Kasumi-1 (cell line): ENCODE measurements around the gene RPA1.

Experiments
- DNase-seq, 2 experiments: peaks; one replicate each; lab custom pipeline; 2025; lab: John Stamatoyannopoulos, UW

RPA1 gene

DNA sequence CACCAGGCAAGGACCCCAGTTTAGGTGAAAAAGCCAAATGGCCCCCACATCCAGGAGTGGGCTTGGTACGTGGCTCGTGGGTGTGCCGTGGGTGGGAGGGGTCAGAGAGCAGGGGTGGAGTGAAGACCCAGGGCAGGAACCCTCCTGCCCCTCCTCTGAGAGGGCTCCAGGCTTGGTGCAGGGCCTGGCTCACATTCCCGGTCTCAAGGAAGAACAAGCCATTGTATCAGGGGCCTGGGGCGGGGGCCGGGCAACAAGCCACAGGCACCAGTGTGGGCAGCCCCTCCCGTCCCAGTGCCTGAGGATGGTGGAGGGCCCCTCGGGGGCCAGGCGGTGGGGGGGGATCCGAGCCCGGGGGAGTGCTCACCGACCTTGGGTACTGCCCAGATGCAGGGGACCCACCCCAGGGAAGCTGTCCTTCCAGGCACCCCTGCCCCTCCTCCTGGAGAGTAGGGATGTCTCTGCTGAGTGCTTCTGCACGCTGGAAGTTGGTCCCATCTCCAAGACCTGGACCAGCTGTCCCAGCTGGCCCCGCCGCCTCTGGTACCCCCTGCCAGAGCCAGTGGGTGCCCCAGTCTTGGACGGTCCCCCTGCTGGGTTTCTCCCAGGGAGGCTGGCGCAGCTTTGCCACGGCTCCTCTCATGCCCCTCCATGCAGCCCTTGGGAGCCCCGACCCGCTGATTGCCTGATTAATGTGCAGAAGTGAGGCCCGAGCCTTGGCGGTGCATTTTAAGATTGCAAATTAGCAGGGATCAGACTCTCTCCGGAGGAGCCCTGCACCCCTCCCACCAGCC lies 111.7 kb downstream of the RPA1 start:
- no peak for DNase-seq

DNA sequence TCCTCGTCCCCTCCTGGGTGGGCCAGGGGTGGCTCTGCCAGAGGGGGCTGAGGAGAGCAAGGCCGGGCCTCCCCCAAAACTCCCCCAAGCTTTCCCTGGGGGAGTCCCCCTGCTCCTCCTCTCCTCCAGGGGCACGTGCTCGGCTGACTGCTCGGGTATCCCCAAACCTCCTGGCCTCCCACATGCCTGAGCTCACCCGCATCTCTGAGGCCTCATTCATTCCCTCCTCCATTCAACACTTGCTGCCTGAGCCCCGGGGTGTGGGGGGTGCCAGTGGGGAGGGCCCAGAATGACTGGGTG lies 112.2 kb downstream of the RPA1 start:
- DNase-seq = no peak

DNA sequence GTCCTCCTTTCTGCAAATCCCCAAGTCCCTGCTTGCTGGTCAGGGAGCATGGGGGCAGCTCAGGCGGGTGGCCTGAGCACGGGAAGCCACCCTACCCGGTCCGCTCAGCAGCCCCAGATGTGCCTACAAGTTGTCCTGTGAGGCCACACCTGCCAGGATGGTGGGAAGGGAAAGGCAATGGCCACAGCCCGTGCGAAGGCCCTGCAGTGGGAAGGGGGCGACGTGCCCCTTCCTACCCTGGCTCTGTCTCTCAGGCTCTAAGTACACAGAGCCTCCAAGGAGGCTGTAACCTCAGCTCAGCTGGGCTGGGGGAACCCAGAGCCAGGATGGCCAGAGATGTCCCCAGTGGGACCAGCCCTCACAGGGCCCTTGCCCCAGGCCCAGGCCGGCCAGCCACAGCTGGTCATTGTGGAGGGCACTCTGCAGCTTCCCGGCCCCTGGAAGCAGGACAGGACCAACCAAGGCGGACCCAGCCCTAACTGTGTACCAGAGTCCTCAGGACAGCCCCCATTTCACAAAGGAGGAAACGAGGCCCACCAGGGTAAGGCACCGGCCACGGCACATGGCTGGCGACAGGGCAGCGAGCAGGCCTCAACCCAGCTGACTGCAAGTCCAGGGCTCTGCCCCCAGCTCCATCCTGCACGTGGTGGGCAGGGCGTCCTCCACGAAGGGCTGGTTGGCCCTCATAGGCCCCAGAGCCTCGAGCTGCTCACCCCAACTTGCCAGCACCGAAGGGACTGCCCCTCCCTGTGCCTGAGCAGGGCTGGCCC lies 113.0 kb downstream of the RPA1 start:
- no peak for DNase-seq

DNA sequence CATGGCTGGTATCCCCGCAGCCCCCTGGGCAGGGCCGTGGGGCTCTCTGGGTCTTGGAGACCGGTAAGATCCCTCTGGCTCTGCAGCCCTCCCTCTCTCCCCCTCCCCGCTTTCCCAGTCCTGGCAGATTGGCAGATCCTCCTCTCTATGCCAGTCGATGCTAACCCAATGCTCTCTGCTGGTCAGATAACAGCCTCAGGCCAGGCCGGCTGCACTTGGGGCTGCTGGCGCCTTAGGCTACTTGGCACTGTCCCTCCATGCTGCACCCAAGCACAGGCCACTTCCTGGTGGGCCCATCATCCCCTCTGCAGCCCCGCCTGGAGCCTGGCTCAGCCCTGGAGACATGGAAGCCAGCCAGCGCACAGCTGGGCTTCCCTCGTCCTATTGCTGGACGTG lies 113.6 kb downstream of the RPA1 start:
- DNase-seq = no peak

DNA sequence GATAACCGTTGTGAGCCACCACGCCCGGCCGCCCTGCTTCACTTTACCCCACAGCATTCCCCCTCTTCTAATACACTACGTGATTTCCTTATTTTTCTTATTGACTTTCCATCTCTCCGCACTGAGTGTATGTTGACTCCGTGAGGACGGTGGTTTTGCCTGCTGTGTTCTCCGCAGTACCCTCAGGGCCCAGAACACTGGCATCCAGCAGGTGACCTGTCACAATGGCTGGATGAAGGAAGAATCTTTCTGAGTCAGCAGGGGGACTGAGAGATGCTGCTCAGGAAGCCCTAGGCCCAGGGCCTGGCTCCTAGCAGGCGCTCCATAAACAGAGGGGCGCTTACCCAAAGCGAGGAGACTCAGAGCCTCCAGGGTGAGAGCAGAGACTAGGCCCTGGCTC lies 115.8 kb downstream of the RPA1 start:
- no peak for DNase-seq

DNA sequence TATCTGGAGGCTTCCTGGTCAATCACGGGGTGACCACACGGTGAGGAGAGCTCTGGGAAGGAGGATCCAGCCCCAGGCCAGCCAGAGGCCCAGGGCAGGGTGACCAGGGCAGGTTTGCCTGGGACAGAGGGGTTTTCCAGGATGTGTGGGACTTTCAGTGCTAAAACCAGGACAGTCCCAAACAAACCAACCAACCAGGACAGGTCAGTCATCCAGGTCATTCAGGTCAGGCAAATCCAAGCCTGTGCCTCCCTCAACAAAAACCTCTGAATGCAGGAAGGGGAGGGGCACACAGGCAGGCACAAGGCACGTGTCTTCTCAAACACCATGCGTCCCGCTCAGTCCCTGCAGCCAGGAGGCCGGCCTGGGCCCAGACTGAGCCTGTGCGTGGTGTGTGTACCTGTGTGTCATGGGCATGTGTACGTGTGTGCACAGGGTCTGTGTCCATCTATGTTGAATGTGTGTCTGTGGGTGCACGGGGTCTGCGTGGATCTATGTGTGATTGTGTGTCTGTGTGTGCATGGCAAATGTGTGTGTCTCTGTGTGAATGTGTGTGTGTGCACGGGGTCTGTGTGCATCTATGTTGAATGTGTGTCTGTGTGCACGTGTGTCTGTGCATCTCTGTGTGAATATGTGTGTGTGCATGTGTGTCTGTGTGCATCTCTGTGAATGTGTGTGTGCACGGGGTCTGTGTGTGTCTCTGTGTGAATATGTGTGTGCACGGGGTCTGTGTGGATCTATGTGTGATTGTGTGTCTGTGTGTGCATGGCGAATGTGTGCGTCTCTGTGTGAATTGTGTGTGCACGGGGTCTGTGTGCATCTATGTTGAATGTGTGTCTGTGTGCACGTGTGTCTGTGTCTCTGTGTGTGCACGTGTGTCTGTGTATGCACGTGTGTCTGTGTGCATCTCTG lies 116.5 kb downstream of the RPA1 start:
- no peak for DNase-seq

DNA sequence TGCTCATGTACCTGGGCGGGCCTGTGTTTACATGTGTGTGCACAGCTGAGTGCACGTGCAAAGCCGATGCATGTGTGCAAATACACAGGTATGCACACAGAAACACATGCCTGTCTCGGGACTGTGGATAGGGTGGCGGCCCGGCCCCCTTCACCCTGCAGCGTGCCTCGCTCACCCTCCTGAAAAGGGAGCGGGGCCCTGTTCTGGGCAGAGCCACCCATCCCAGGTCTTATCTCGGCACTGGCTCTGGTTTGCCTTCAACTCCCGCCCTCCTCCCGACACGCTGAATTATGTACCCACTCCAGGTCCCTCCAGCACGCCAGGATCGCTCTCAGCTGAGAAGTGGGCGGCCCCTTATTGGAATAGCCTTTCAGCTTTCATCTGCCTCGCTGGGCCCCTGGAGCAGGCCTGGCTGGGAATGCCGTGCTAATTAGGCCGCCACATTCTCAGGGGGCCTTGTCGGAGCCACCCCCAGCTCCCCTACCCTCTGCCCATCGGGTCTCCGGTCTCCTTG lies 117.5 kb downstream of the RPA1 start:
- no peak for DNase-seq

DNA sequence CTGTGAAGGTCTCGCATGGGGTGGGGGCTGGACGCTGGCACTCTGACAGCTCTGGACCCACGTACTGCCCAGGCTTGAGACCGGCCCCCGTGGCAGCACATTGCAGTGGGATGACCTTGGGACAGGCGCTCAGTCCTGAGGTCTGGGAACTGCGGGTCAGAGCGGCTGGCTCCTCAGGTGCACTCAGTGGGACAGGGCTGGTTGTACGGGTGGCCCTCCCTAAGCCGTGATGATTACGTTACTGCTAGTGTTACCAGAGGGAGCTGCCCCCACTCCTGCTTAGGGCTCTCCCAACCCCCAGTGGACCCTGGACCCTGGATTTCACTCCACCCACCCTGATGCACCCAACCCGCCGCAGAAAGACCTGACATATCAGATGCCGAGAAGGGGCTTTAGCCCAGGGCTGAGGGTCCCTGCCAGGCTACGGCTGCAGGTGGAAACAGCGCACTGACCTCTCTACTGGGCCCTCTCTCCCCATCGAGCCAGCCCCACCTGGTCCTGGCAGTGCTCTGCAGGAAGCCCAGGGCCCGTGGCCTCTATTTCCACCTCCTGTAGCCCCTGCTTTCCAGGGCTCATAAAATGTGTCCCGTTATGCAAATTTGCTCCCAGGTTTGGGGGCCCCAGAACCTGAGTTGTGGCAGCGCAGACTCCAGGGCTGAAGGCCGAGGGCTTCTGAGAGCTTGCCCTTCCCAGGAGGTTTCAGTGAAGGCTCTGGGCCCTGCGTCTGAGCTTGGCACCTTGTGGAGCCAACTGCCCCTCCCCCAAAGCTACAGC lies 118.1 kb downstream of the RPA1 start:
- DNase-seq = no peak

DNA sequence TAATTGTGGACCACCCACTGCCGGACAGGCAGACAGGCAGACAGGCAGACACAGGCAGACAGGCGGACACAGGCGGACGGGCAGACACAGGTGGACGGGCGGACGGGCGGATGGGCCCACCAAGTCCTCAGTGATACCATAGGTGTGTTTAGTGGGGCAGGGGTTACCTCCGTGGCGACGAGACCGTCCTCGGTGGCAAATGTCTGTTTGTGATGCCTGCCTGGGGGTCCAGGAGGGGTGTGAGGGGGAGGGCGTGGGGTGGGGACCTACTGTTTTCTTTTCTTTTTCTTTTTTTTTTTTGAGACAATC lies 118.7 kb downstream of the RPA1 start:
- DNase-seq = no peak
